Measurements from ENCODE around the gene SH2D4B. TPM values are rescaled to one million over a fixed set of nuclear protein-coding genes. Genes with fewer than 3 reads are reported as not detected.

SH2D4B gene
- total and polyA plus RNA-seq, 2 of the 13 experiments (the other 11 are each of a cell fraction or from before 2014, with no cell fraction given) = not detected

DNA sequence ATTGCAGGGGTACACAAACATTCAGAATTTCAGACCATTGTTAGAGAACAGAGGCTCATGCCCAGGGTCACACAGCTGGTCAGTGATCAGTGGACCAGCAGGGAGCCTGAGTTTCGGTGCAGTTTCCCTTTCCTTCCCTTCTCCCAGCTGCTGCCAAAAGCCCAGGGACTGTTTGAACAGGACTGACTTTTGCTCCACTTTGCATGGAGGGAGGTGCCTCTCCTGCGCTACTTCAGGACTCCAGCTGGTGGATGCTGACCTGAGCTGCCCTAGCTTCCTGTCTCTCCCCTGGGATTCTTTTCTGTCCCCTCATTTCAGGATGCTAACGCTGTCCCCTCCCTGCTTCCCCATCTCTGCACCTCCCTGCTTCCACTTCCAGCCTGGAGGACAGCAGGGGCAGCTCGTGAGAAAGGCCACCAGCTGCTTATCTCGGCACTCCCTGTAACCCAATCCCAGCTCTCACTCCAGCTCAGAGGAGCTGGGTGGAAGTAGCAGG, 14.5 kb downstream of the SH2D4B start (continued):
- TF ChIP-seq, protein P1, sequence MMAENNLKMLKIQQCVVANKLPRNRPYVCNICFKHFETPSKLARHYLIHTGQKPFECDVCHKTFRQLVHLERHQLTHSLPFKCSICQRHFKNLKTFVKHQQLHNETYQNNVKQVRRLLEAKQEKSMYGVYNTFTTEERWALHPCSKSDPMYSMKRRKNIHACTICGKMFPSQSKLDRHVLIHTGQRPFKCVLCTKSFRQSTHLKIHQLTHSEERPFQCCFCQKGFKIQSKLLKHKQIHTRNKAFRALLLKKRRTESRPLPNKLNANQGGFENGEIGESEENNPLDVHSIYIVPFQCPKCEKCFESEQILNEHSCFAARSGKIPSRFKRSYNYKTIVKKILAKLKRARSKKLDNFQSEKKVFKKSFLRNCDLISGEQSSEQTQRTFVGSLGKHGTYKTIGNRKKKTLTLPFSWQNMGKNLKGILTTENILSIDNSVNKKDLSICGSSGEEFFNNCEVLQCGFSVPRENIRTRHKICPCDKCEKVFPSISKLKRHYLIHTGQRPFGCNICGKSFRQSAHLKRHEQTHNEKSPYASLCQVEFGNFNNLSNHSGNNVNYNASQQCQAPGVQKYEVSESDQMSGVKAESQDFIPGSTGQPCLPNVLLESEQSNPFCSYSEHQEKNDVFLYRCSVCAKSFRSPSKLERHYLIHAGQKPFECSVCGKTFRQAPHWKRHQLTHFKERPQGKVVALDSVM (CRISPR knock-in tag; IDR thresholded peaks at IDR 0.05) = no peak
- TF ChIP-seq, protein P2, sequence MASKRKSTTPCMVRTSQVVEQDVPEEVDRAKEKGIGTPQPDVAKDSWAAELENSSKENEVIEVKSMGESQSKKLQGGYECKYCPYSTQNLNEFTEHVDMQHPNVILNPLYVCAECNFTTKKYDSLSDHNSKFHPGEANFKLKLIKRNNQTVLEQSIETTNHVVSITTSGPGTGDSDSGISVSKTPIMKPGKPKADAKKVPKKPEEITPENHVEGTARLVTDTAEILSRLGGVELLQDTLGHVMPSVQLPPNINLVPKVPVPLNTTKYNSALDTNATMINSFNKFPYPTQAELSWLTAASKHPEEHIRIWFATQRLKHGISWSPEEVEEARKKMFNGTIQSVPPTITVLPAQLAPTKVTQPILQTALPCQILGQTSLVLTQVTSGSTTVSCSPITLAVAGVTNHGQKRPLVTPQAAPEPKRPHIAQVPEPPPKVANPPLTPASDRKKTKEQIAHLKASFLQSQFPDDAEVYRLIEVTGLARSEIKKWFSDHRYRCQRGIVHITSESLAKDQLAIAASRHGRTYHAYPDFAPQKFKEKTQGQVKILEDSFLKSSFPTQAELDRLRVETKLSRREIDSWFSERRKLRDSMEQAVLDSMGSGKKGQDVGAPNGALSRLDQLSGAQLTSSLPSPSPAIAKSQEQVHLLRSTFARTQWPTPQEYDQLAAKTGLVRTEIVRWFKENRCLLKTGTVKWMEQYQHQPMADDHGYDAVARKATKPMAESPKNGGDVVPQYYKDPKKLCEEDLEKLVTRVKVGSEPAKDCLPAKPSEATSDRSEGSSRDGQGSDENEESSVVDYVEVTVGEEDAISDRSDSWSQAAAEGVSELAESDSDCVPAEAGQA (IDR thresholded peaks at IDR 0.05; ENCODE audit: low read depth) = no peak
- TF ChIP-seq, protein P2 (CRISPR knock-in tag; IDR thresholded peaks at IDR 0.05; ENCODE audit: borderline replicate concordance) = no peak
- TF ChIP-seq, protein P3, sequence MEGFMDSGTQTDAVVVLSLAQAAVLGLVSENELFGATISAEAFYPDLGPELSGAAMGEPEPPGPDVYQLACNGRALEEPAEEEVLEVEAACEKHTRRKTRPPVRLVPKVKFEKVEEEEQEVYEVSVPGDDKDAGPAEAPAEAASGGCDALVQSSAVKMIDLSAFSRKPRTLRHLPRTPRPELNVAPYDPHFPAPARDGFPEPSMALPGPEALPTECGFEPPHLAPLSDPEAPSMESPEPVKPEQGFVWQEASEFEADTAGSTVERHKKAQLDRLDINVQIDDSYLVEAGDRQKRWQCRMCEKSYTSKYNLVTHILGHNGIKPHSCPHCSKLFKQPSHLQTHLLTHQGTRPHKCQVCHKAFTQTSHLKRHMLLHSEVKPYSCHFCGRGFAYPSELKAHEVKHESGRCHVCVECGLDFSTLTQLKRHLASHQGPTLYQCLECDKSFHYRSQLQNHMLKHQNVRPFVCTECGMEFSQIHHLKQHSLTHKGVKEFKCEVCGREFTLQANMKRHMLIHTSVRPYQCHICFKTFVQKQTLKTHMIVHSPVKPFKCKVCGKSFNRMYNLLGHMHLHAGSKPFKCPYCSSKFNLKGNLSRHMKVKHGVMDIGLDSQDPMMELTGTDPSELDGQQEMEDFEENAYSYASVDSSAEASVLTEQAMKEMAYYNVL (CRISPR knock-in tag; IDR thresholded peaks at IDR 0.05; ENCODE audit: borderline replicate concordance) = no peak
- TF ChIP-seq PRDM4 (CRISPR knock-in tag; IDR thresholded peaks at IDR 0.05; ENCODE audit: borderline replicate concordance) (no peak), ZNF777 (CRISPR knock-in tag; IDR thresholded peaks at IDR 0.05) (no peak), NR2F2 (IDR thresholded peaks at IDR 0.05; ENCODE audit: borderline replicate concordance, low read depth) (no peak)
- TF ChIP-seq, protein P4, sequence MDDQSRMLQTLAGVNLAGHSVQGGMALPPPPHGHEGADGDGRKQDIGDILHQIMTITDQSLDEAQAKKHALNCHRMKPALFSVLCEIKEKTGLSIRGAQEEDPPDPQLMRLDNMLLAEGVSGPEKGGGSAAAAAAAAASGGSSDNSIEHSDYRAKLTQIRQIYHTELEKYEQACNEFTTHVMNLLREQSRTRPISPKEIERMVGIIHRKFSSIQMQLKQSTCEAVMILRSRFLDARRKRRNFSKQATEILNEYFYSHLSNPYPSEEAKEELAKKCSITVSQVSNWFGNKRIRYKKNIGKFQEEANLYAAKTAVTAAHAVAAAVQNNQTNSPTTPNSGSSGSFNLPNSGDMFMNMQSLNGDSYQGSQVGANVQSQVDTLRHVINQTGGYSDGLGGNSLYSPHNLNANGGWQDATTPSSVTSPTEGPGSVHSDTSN (CRISPR knock-in tag; IDR thresholded peaks at IDR 0.05; ENCODE audit: borderline replicate concordance) = no peak

All from HepG2 (cell line).